Measurements from ENCODE around the gene MRPL24.

Gene MRPL24

GRCh38 chr1:156740741-156741480 is at the start of gene MRPL24:
Gene MRPL24, minus strand, starts transcription at chr1:156741088. Its CDS starts 2,384 bp downstream, at chr1:156738704.
- Histone ChIP-seq H3K4me3 (ENCODE audit: low read length) (peak within 1 kb of the TSS; percentile 85), H3K27me3 (ENCODE audit: control insufficient read depth, low read length) (no peaks in the 10 kb centered on the region), H4K20me1 (ENCODE audit: control insufficient read depth, insufficient read depth, low read depth, low read length) (no peaks in the 10 kb centered on the region), H3F3A (ENCODE audit: control insufficient read depth, insufficient read depth) (peaks cover 27% of the 10 kb centered on the region), H3K9me2 (replicated peaks; ENCODE audit: control insufficient read depth, low read length) (no peaks in the 10 kb centered on the region), H3K4me2 (ENCODE audit: low read length) (peak within 1 kb of the TSS; percentile 83), H3K79me2 (ENCODE audit: control insufficient read depth, low read length) (peaks cover 40% of the 10 kb centered on the region), H3K27ac (ENCODE audit: low read depth, low read length) (peak within 1 kb of the TSS; percentile 60), H3K4me1 (ENCODE audit: control insufficient read depth, low read length) (peaks cover 29% of the 10 kb centered on the region), H3K36me3 (ENCODE audit: control insufficient read depth, low read length) (peaks cover 91% of the 10 kb centered on the region), H3K9me3 (ENCODE audit: control insufficient read depth, insufficient read depth, low read length) (no peaks in the 10 kb centered on the region)
- TF ChIP-seq, protein P1, sequence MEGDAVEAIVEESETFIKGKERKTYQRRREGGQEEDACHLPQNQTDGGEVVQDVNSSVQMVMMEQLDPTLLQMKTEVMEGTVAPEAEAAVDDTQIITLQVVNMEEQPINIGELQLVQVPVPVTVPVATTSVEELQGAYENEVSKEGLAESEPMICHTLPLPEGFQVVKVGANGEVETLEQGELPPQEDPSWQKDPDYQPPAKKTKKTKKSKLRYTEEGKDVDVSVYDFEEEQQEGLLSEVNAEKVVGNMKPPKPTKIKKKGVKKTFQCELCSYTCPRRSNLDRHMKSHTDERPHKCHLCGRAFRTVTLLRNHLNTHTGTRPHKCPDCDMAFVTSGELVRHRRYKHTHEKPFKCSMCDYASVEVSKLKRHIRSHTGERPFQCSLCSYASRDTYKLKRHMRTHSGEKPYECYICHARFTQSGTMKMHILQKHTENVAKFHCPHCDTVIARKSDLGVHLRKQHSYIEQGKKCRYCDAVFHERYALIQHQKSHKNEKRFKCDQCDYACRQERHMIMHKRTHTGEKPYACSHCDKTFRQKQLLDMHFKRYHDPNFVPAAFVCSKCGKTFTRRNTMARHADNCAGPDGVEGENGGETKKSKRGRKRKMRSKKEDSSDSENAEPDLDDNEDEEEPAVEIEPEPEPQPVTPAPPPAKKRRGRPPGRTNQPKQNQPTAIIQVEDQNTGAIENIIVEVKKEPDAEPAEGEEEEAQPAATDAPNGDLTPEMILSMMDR (IDR thresholded peaks at IDR 0.05; ENCODE audit: low read depth, low read length, poor library complexity, severe bottlenecking), result no peak
- TF ChIP-seq EZH2phosphoT487 (IDR thresholded peaks at IDR 0.05; ENCODE audit: borderline replicate concordance, low read length), result no peak

DNA sequence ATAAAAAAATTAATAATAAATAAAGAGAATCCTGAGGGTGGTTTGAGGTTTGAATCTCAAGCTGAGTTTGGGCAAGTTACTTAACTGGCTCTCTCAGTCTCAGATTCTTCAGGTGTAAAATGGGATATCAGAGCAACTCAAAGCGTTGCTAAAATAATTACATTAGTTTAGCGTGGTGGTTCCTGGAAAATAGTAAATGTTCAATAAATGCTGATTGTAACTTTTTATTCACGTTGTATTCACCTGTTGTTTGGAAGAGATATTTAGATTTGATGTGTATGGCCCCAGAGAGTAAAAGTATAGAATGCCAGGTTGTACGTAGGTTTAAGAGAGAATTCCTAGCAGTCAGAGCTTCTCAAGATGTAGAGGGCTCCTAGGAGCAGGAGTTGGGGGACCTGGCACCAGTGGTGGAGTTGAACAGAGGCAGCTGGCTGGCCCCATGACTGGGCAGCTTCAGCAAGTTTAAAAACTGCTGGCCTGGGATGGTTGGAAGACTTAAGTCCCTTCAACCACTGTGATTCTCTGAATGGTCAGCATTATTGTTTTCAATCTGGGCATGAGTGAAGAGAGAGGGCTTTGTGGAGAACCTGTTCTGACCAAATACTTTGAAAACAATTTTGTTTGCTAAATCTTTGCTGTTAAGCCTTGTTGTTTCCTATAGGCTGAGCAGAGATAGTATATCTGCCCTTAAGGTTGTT is 48.9 kb upstream of the MRPL24 start:
- no peaks in the 10 kb centered on the region for H3K27me3 ChIP-seq (ENCODE audit: control insufficient read depth, low read length)
- H3K79me2 ChIP-seq (ENCODE audit: control insufficient read depth, low read length), result peaks cover 9% of the 10 kb centered on the region; the same call in 1 of the 2 replicates
- H4K20me1 ChIP-seq (ENCODE audit: control insufficient read depth, insufficient read depth, low read depth, low read length), result no peaks in the 10 kb centered on the region; the same call in 1 of the 2 replicates
- no peak overlapping the region for H3K4me3 ChIP-seq (ENCODE audit: low read length)
- no peak for TF ChIP-seq EZH2phosphoT487 (IDR thresholded peaks at IDR 0.05; ENCODE audit: borderline replicate concordance, low read length)
- TF ChIP-seq, protein P1 (IDR thresholded peaks at IDR 0.05; ENCODE audit: low read depth, low read length, poor library complexity, severe bottlenecking), result no peak
- H3K27ac ChIP-seq (ENCODE audit: low read depth, low read length), result no peak overlapping the region
- peaks cover 2% of the 10 kb centered on the region; the same call in 1 of the 2 replicates for H3F3A ChIP-seq (ENCODE audit: control insufficient read depth, insufficient read depth)
- no peak overlapping the region for H3K4me2 ChIP-seq (ENCODE audit: low read length)
- no peaks in the 10 kb centered on the region for H3K9me3 ChIP-seq (ENCODE audit: control insufficient read depth, insufficient read depth, low read length)
- no peaks in the 10 kb centered on the region for H3K9me2 ChIP-seq (replicated peaks; ENCODE audit: control insufficient read depth, low read length)
- peaks cover 74% of the 10 kb centered on the region for H3K36me3 ChIP-seq (ENCODE audit: control insufficient read depth, low read length)
- H3K4me1 ChIP-seq (ENCODE audit: control insufficient read depth, low read length), result peaks cover 8% of the 10 kb centered on the region

GRCh38 chr1:156788136-156788535 is 47.2 kb upstream of the MRPL24 start:
- no peaks in the 10 kb centered on the region for H3K9me3 ChIP-seq (ENCODE audit: control insufficient read depth, insufficient read depth, low read length)
- no peaks in the 10 kb centered on the region; the same call in 1 of the 2 replicates for H4K20me1 ChIP-seq (ENCODE audit: control insufficient read depth, insufficient read depth, low read depth, low read length)
- no peak overlapping the region for H3K4me3 ChIP-seq (ENCODE audit: low read length)
- H3K27ac ChIP-seq (ENCODE audit: low read depth, low read length), result no peak overlapping the region
- H3K27me3 ChIP-seq (ENCODE audit: control insufficient read depth, low read length), result no peaks in the 10 kb centered on the region
- H3F3A ChIP-seq (ENCODE audit: control insufficient read depth, insufficient read depth), result no peaks in the 10 kb centered on the region
- no peak overlapping the region for H3K4me2 ChIP-seq (ENCODE audit: low read length)
- H3K9me2 ChIP-seq (replicated peaks; ENCODE audit: control insufficient read depth, low read length), result no peaks in the 10 kb centered on the region
- peaks cover 72% of the 10 kb centered on the region for H3K36me3 ChIP-seq (ENCODE audit: control insufficient read depth, low read length)
- peaks cover 4% of the 10 kb centered on the region for H3K4me1 ChIP-seq (ENCODE audit: control insufficient read depth, low read length)
- peaks cover 14% of the 10 kb centered on the region for H3K79me2 ChIP-seq (ENCODE audit: control insufficient read depth, low read length)
- TF ChIP-seq, protein P1 (IDR thresholded peaks at IDR 0.05; ENCODE audit: low read depth, low read length, poor library complexity, severe bottlenecking), result no peak
- no peak for TF ChIP-seq EZH2phosphoT487 (IDR thresholded peaks at IDR 0.05; ENCODE audit: borderline replicate concordance, low read length)
